HG03575 (cell line): Measurements from ENCODE around the gene SHROOM4.

Experiments used
- ATAC-seq: cut with Tn5 transposase; IDR thresholded peaks from one replicate; pipeline ENCODE4 v1.9.1; 2021; ENCODE audit not compliant: unreplicated experiment, insufficient number of reproducible peaks, low FRiP score; ENCODE audit errors: extremely low read depth

The SHROOM4 gene

DNA sequence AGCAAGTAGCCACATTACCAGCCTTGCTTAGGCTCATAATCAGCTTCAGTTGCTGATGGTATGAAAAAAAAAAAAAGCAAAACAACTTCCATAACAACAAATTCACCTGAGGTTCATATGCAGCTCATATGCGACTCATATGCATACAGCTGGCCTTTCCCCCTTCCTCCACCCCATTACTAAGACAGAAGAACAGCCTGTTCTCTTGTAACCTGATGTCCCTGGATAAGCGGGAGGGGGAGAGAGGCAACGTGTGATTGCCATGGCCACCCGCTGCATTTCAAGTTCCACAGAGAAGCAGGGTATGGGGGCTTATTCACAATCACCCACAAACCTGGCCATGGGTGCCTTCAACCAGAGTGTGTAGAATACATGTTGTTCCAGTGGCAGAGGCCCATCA is 248.3 kb downstream of the SHROOM4 start:
- ATAC-seq, result no peak
